H7 (cell line): Measurements from ENCODE around the gene RASGRP1. TPM values are rescaled to one million over a fixed set of nuclear protein-coding genes. Genes with fewer than 3 reads are reported as not detected.

ENCODE experiments used
- DNase-seq: peaks from one replicate; pipeline ENCODE4 v3.0.0; 2012
- H3K27me3 ChIP-seq: 2 replicates; pipeline ENCODE4 v1.6.0; 2011; ENCODE audit warnings: mild to moderate bottlenecking, low read length; ENCODE audit not compliant: control insufficient read depth, insufficient read depth
- H3K36me3 ChIP-seq: replicated peaks from 2 replicates; pipeline ENCODE4 v1.5.1; 2011; ENCODE audit warnings: low read length; ENCODE audit not compliant: control insufficient read depth, insufficient read depth
- H3K4me3 ChIP-seq: 2 replicates; pipeline ENCODE4 v1.5.1; 2011; ENCODE audit warnings: low read depth, mild to moderate bottlenecking, control low read depth, low read length, moderate library complexity; ENCODE audit not compliant: insufficient read depth
- total RNA-seq: library from RNA; depleted of rRNA; stranded (reverse); fragments of >200 nt; shearing (Covaris generic); gene quantifications from 2 replicates; pipeline ENCODE4 v1.2.3, GENCODE V29; 2014

RASGRP1 gene
- total RNA-seq, 1 experiment from 2014 or later, result 2.8 TPM

DNA sequence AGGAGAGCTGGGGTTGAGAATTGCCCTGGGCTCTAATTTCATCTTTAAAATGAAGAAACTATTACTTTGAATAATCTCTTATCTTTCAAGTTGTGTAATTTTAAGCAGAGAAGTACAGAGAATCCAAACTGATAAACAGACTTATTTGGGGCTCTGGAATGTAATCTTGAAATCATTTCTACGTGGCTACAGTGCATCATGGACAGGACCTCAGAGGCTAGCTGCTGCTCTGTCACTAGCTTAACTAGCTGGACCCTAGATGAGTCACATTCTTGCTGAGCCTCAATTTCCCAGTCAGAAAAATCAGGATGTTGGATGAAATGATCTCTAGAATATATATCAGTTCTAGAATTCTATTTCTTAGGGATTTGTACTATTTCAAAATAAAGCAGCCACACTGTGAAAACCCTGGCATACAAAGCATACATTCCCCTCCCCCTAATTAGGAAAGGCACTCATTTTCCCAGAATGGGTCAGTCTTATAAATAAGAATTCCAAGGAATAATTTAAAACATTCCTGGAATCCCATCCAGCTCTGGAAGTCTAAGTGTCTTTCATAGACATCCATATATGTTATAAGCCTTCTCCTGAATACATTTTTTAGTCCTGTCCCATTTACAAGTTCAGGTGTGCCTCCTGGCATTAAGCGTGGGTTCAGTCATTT is 47.2 kb downstream of the RASGRP1 start:
- no peaks in the 10 kb centered on the region for H3K27me3 ChIP-seq
- no peak for DNase-seq
- H3K4me3 ChIP-seq, result no peak overlapping the region
- no peaks in the 10 kb centered on the region for H3K36me3 ChIP-seq

DNA sequence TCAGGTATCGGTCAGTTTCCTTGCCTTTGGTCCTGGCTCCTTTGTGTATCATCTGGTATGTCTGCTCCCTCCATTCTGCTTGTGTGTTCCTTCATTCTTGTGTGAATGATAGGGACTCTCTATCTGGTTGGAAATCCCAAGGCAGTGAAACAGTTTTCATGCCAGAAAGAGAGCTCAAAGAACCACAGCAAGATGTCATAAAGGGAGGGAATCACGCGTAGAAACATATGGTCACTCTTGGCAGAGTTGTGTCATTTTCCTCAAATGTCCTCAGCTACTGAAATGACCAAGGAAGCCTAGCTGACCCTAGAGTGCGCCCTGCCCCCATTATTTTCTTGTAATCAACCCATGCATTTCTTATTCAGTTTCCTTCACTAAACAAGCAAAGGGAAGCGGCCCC is 48.0 kb downstream of the RASGRP1 start:
- Histone ChIP-seq H3K27me3 (no peaks in the 10 kb centered on the region), H3K36me3 (no peaks in the 10 kb centered on the region), H3K4me3 (no peak overlapping the region)
- DNase-seq, result no peak

DNA sequence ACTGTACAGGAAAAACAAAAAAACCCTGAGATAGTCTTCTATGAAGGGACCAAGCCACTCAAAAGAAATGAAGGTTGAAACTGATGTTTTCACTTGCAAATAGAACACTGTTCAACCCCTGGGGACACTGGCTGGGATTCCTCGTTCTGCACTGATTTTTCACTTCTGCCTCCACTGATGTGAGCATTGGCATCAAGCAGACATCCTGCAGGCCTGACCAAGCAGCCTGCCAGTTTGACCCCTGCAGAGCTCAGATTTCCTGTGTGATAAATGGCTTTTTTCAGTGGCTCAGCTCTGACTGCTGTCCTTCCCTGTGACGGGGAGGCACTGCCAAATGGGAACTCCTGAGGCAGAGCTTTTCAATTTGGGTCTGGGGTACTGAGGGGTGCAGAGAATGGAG is 50.0 kb downstream of the RASGRP1 start:
- DNase-seq, result no peak
- no peaks in the 10 kb centered on the region for H3K27me3 ChIP-seq
- H3K4me3 ChIP-seq, result no peak overlapping the region
- no peaks in the 10 kb centered on the region for H3K36me3 ChIP-seq

DNA sequence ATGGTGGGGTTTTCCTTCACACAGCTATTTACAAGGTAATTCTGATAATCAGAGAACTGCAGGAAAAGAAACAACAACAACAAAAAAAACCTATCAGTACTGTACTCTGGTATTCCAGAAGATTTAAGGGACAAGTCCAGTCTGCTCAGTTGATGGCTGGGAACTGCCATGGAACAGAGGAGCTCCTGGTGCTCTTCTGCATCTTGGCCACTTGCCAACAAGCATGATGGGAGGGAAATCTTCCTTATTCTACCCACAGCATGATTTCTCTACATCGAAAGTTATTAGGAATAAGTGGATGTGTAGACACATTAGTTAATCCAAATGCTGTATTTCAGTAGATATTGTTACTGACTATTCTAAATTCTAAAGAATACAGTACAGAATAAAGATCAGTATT is 51.7 kb downstream of the RASGRP1 start:
- Histone ChIP-seq H3K36me3 (no peaks in the 10 kb centered on the region), H3K4me3 (no peak overlapping the region), H3K27me3 (no peaks in the 10 kb centered on the region)
- DNase-seq, result no peak

DNA sequence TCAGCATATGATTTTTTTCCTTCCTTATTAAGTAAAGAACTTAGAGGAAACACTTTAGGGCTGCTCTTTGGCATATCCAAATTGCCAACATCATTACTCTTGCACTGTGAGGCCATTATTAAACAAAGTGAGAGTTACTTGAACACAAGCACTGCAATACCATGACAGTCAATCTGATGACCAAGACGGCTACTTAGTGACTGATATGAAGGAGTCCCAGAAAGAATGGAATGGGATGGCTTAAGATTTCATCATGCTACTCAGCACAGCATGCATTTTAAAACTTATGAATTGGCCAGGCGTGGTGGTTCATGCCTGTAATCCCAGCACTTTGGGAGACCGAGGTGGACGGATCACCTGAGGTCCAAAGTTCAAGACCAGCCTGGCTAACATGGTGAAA is 55.5 kb downstream of the RASGRP1 start:
- no peak for DNase-seq
- Histone ChIP-seq H3K36me3 (no peaks in the 10 kb centered on the region), H3K4me3 (no peak overlapping the region), H3K27me3 (no peaks in the 10 kb centered on the region)

DNA sequence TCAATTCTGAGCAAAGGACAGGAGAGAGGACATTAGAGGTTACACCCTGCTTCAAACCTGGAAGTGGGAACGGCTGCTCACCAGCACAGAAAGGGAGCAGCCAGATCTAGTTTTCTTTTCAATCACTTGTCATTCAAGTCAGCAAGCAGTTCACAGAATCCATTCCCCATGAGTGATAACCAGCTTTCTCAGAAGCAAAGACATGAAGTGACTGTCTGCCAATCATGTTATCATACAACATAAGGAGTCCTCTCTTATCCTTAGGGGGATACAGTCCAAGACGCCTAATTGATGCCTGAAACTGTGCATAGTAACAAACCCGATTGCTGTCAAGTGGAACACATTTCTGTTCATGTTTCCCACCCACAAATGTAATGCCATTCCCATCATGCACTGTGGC is 56.0 kb downstream of the RASGRP1 start:
- DNase-seq, result no peak
- no peaks in the 10 kb centered on the region for H3K36me3 ChIP-seq
- no peak overlapping the region for H3K4me3 ChIP-seq
- no peaks in the 10 kb centered on the region for H3K27me3 ChIP-seq

DNA sequence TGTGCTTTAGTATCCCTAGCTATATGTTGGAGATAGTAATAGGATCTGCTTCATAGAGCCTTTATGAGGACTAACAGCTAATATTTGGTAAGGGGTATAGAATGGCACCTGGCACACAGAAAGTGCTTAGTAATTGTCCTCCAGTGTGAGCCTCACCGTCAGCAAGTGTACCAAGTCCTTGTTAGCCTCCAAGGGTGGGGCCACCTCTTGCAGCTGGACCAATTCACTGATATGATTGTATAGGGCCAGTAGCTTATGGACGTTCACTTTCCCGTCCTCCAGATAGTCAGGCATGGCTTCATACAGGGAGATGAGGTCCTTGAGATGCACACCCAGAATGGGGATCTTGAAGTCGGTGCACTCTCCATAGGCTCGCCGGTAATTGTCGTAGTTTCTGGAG is 57.0 kb downstream of the RASGRP1 start:
- Histone ChIP-seq H3K27me3 (no peaks in the 10 kb centered on the region), H3K4me3 (no peak overlapping the region), H3K36me3 (no peaks in the 10 kb centered on the region)
- no peak for DNase-seq

DNA sequence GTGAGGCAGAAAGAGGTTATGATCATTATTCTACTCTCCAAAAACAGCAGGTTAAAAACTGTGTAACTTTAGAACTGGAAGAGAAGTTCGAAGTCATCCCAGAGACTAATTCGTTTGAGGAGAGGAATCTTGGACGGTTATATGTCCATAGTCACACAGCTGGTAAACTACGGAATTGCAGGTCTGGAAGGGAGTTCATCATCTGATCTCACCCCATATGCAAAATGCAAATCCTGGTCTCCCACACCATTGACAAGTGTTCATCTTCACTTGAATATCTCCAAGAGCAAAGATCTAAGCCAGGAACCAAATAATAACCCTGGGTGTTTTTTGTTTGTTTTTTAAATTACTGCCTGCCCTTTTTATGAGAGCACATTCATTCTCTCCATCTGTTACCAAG is 57.6 kb downstream of the RASGRP1 start:
- H3K27me3 ChIP-seq, result no peaks in the 10 kb centered on the region
- H3K4me3 ChIP-seq, result no peak overlapping the region
- DNase-seq, result no peak
- H3K36me3 ChIP-seq, result no peaks in the 10 kb centered on the region

DNA sequence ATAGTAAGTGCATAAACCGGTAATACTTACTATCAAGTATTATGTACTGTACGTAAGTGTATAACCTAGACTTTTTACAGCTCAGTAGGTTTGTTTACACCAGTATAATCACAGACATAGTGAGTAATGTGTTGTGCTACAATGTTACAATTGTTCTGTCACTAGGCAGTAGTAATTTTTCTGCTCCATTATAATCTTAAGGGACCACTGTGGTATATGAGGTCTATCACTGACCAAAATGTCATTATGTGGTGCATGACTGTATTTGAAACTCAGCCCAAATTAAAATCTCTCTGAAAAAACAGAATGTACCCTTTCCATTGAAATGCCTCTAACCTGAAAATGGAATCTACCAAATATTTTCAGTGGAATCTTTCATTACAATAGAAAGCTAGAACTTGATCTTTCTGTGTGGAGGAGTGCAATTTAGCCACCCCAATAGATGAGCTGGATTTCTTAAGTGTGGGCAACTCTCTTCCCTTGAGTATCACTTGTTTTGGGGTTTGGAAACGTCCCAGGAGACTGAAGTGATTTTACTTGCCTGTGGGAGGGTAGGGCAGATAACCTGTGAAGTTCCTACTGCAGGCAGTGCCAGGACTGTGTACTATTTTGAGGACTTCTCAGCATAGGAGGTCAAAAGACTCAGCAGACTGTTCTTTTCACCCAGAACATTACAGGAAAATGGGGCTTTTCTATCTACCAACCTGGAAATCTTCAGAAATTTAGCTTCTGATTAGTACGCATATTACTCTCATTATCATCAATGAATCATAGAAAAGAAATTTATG is 59.7 kb downstream of the RASGRP1 start:
- H3K36me3 ChIP-seq, result no peaks in the 10 kb centered on the region

DNA sequence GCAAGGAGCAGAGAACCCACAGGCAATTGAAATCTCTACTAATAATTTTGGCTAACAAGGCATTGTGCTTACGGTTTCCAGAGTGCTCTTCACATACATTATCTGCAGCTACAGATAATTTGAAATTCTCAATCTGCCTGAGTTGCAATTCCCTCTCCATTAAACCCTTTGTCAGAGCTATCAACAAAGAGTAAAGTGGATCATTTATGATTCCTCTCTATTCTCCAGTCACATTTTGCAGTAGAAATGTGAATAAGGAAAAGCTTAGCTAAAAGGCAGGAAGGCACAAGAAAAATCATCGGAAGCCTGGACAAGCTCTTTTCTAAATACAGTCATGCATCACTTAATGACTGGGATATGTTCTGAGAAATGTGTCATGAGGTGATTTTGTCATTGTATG is 61.1 kb downstream of the RASGRP1 start:
- no peaks in the 10 kb centered on the region for H3K36me3 ChIP-seq
- no peak overlapping the region for H3K4me3 ChIP-seq
- no peaks in the 10 kb centered on the region for H3K27me3 ChIP-seq
- DNase-seq, result no peak

More for the DNA sequence above, 59.7 kb downstream of the RASGRP1 start:
- DNase-seq, result no peak
- Histone ChIP-seq H3K27me3 (no peaks in the 10 kb centered on the region), H3K4me3 (no peak overlapping the region)

DNA sequence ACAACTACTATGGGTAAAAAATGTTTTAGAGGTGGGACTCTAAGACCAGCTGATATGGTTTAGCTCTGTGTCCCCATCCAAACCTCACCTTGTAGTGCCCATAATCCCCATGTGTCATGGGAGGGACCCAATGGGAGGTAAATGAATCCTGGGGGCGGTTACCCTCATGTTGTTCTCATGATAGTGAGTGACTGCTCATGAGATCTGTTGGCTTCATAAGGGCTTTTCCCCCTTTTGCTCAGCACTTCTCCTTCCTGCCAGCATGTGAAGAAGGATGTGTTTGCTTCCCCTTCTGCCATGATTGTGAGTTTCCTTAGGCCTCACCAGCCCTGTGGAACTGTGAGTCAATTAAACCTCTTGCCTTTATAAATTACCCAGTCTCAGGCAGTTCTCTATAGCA is 65.0 kb downstream of the RASGRP1 start:
- no peak for DNase-seq
- Histone ChIP-seq H3K36me3 (no peaks in the 10 kb centered on the region), H3K4me3 (no peak overlapping the region), H3K27me3 (no peaks in the 10 kb centered on the region)

DNA sequence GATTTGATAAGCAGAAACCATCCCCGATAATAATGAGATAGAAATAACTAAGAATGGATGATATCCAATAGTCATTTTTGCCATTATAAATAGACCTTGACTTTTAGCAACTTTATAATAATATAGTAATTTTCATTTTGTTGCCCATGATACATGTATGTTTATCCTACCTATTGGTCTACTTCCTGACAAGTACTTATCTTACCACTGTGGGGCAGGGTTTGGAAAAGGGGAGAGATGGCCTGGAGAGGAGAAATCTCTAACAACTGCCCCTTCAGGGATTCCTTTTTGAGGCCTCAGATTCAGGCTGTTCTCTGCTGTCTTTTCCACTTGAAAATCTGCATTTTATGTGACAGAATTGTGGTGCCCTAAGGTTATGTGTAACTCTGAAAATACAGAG is 68.5 kb downstream of the RASGRP1 start:
- Histone ChIP-seq H3K27me3 (no peaks in the 10 kb centered on the region), H3K36me3 (no peaks in the 10 kb centered on the region), H3K4me3 (no peak overlapping the region)
- DNase-seq, result peak; percentile 10

DNA sequence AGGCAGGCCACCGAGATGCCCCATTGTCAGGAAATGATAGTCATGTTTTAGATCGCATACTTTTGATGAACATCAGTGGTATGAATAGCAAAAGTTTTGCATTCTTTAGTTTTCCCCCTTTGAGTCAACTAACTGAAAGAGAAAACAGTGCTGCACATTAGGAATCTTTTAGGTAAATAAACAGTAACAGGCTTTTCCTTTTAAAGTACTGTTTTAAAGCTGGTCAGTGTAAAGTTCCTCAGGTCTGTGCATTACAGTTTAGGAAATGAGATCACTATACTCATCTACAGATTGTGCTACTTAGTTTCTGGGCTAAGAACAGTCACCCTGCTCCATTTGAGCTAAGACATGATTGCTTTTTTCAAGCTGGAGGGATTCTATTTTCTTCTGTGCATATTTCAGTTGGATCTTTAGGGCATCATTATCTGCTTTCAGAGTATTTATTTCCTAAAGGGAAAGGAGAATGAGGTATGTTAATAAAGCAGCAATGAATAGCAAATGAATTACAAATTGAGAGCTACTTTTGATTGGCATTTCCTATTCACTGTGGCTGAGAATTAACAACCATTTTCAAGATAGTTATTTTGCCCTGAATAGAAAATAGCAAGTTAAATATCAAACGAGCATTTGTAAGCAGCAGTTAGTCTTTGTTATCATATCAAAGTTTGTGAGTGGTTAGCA is 74.2 kb downstream of the RASGRP1 start:
- no peak for DNase-seq
- Histone ChIP-seq H3K36me3 (no peaks in the 10 kb centered on the region), H3K4me3 (no peak overlapping the region), H3K27me3 (no peaks in the 10 kb centered on the region)

DNA sequence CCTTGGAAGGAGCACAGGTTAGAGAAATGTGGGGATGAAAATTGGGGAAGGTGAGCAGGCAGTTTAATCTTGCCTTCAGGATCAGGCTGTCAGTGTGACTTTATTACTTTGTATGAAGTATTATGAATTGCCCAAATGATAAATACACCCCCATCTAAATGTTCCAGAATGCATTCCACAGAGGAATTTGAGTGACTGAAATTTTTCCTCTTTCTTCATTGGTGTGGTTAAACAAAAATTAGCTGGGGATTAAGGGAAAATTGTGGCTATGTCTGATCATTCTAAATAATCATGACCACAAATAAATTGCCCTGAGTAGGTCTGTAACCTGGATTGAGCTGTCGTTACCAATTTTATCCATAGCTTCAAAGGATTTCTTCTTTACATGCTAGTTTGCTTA is 77.2 kb downstream of the RASGRP1 start:
- Histone ChIP-seq H3K36me3 (no peaks in the 10 kb centered on the region; the same call in 1 of the 2 replicates), H3K27me3 (no peaks in the 10 kb centered on the region), H3K4me3 (no peak overlapping the region)
- DNase-seq, result no peak

DNA sequence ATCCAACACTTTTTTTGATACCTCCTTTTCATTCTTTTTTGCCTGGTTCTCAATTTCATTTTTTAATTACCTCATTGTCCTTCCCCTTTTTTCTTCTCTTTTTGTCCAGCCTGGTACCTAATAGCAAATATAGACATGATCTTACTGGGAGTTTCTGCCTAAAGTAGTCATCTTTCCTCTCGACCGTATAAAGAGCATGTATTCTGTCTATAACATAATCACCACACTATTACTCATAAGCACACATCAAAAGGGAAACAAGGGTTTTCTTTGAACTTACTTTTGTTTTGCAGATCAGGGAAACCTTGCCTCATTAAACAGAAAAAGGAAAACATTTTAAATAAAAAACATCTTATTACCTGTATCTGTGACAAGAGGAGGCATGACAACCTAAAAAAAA is 77.7 kb downstream of the RASGRP1 start:
- no peaks in the 10 kb centered on the region; the same call in 1 of the 2 replicates for H3K36me3 ChIP-seq
- H3K27me3 ChIP-seq, result no peaks in the 10 kb centered on the region
- no peak for DNase-seq
- no peak overlapping the region for H3K4me3 ChIP-seq
